A549 (cell line): ENCODE data around the gene INSIG2.
A peak's percentile ranks its signal among the peaks of the same experiment; 100 is the strongest.

ENCODE experiments used
- BHLHE40 ChIP-seq: IDR thresholded peaks from 2 replicates; pipeline ENCODE4 v1.6.1; 2012; ENCODE audit warnings: low read depth, low read length, inconsistent platforms
- CBX8 ChIP-seq: fragments of 200-600 bp; sonication (generic); IDR thresholded peaks from 2 replicates; pipeline ENCODE4 v1.6.1; 2016
- CTCF ChIP-seq: fragments of >200 bp; sonication (Bioruptor Twin); formaldehyde crosslinking; IDR thresholded peaks from 3 replicates; pipeline ENCODE4 v1.5.1; 2016
- GATA3 ChIP-seq: IDR thresholded peaks from 2 replicates; pipeline ENCODE4 v1.6.1; 2012; ENCODE audit warnings: borderline replicate concordance
- MYC ChIP-seq: IDR thresholded peaks from 2 replicates; pipeline ENCODE4 v1.6.1; 2012; ENCODE audit warnings: mild to moderate bottlenecking, inconsistent platforms, low read length, improper control_type of control experiment, borderline replicate concordance
- POLR2A ChIP-seq: IDR thresholded peaks from 2 replicates; pipeline ENCODE4 v1.6.1; 2012; ENCODE audit warnings: mild to moderate bottlenecking, low read length
- RAD21 ChIP-seq, 2 experiments: fragments of >200 bp in 1 of 2; sonication (Bioruptor Twin) in 1 of 2; formaldehyde crosslinking in 1 of 2; IDR thresholded peaks in 1 of 2; conservative IDR thresholded peaks in 1 of 2; 2 replicates in 1 of 2; 3 replicates in 1 of 2; pipeline ENCODE4 v1.6.1; 2012 to 2018; ENCODE audit warnings: inconsistent platforms in 1 of 2
- RARB ChIP-seq: fragments of 250-450 bp; sonication (Bioruptor Pico); IDR thresholded peaks from 2 replicates; pipeline ENCODE4 v1.8.0; 2021; ENCODE audit warnings: mild to moderate bottlenecking, moderate library complexity
- REST ChIP-seq: fragments of 200-600 bp; sonication (generic); IDR thresholded peaks from 2 replicates; pipeline ENCODE4 v1.6.1; 2016; ENCODE audit warnings: antibody characterized with exemption, mild to moderate bottlenecking, moderate library complexity
- SMC3 ChIP-seq: fragments of >200 bp; sonication (Bioruptor Twin); formaldehyde crosslinking; IDR thresholded peaks from 3 replicates; pipeline ENCODE4 v1.6.1; 2018; ENCODE audit warnings: inconsistent platforms
- SREBF2 ChIP-seq: fragments of 450-650 bp; IDR thresholded peaks from 2 replicates; pipeline ENCODE4 v1.6.1; 2014; ENCODE audit warnings: mild to moderate bottlenecking, moderate library complexity
- TP53 ChIP-seq: fragments of 250-450 bp; sonication (Bioruptor Pico); IDR thresholded peaks from 2 replicates; pipeline ENCODE4 v1.5.0; 2021; ENCODE audit warnings: mild to moderate bottlenecking, moderate library complexity
- ZC3H11A ChIP-seq: fragments of 450-650 bp; IDR thresholded peaks from 2 replicates; pipeline ENCODE4 v1.6.1; 2014; ENCODE audit warnings: antibody characterized with exemption, mild to moderate bottlenecking

GRCh38 chr2:118061135-118061955 is 26.9 kb upstream of the INSIG2 start:
- no peak for TF ChIP-seq TP53 (CRISPR knock-in tag)
- TF ChIP-seq RARB (CRISPR knock-in tag), result no peak
- no peak for TF ChIP-seq POLR2A
- no peak for TF ChIP-seq ZC3H11A
- TF ChIP-seq GATA3, result no peak
- TF ChIP-seq SREBF2, result no peak
- peak; percentile 47 for TF ChIP-seq CTCF
- no peak for TF ChIP-seq REST
- TF ChIP-seq RAD21 (conservative IDR thresholded peaks at IDR 0.05 in 1 of 2, IDR thresholded peaks at IDR 0.05 in 1 of 2), result peak; percentile 46 to 53
- TF ChIP-seq MYC, result no peak
- peak; percentile 36; the same call in 2 of the 3 replicates for TF ChIP-seq SMC3
- no peak for TF ChIP-seq BHLHE40
- no peak for TF ChIP-seq CBX8
